Suprapubic skin (tissue), 3 donors: Measurements from ENCODE around the gene METTL1.

Source experiments
- CTCF ChIP-seq, 2 donors: fragments of 200-600 bp in 1 of 2; fragments of 450-650 bp in 1 of 2; sonication (generic) in 1 of 2; IDR thresholded peaks; one replicate each; pipeline ENCODE4 v1.5.1; 2016 to 2019; ENCODE audit warnings: antibody characterized with exemption in 2 of 2, mild to moderate bottlenecking in 1 of 2, moderate library complexity in 1 of 2
- EP300 ChIP-seq: sonication (generic); formaldehyde crosslinking; IDR thresholded peaks from one replicate; pipeline ENCODE4 v1.6.1; 2017; ENCODE audit warnings: antibody characterized with exemption
- POLR2A ChIP-seq, 2 donors: fragments of 450-650 bp; IDR thresholded peaks; one replicate each; pipeline ENCODE4 v1.6.1; 2017; ENCODE audit warnings: antibody characterized with exemption in 2 of 2, mild to moderate bottlenecking in 2 of 2, moderate library complexity in 2 of 2

DNA sequence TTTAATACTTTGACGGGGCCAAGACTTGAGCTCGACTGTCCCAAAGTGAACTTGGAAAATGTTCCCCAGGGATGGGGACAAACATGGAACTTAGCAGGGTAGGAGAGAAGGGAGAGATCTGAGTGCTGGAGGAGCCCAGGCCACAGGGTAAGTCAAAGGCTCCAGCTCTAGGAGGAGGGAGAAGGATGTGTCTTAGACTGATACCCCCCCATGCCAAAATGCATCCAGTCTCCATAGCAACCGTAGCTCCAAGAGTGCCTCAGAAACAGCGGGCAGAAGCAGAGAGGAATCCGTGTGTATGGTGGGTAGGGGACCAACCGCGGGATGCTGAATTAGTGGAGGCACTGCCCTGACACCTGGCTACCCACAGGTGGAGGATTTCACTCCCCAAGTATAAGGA lies 32.5 kb downstream of the METTL1 start:
- TF ChIP-seq CTCF (IDR thresholded peaks at IDR 0.05) (no peak), POLR2A (IDR thresholded peaks at IDR 0.05) (no peak), EP300 (no peak)
